ENCODE measurements around the gene TMEM134. TPM values are rescaled to one million over a fixed set of nuclear protein-coding genes. Genes with fewer than 3 reads are reported as not detected.

The TMEM134 gene
- total and polyA plus RNA-seq, 10 of the 15 experiments (the other 5 are each of a cell fraction or from before 2014, with no cell fraction given): 1.6 to 93.8 (median 27.8) TPM

DNA sequence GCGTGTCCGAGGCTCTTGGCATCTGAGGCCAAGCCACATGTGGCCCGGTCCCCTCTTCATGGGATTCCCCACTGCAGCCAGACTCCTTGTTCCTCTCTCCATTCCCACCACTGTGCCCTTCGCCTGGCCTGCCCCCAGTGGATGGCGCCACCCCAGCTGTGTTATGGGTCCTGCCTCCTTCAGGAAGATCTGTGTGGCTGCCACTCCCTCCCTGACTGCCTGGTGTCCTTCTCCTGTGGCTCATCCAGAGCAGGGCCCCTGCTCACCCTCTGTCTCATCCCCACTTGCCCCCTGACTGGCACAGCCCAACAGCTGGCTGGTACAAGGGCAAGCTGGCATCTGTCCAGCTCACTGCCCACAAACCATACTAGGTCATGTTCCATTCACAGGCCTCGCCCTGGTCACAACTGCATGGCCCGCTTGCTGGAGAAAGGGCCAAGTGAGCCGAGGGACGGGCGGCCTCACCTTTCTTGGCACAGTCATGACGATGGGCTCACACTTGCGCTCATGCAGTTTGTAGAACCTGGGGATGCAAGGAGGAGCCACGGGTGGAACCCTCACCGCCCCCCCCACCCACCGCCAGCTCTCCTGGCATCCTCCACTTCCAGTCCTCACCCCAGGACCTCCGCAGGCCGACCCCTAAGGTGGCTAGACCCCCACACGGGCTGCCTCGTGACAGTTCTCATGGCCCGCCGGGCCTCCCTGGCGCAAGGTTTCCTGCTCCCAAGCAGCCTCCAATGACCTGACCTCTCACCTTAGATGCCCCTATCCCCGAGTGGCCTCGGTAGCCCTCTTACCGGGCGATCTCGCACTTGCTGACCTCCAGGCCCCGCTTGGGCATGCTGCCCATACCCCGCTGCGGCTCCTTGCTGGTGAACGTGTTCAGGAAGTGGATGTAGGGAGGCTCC lies 29.5 kb downstream of the TMEM134 start:
- in situ Hi-C loops (cut with MboI): no loop called here
- H3K4me3 ChIP-seq: peak overlapping the region; percentile 90
- ATAC-seq: no peak
- TF ChIP-seq HDGF (IDR thresholded peaks at IDR 0.05) (0 out of 2 replicates have a peak, but pooled peaks have one; percentile 65), GATAD2B (conservative IDR thresholded peaks at IDR 0.05; ENCODE audit: low read depth) (no peak), SUZ12 (IDR thresholded peaks at IDR 0.05; ENCODE audit: unreplicated experiment) (no peak), SMC3 (IDR thresholded peaks at IDR 0.05; ENCODE audit: borderline replicate concordance, low read length) (0 out of 2 replicates have a peak, but pooled peaks have one; percentile 3), SMAD5 (IDR thresholded peaks at IDR 0.05; ENCODE audit: low read depth) (no peak), SPI1 (IDR thresholded peaks at IDR 0.05; ENCODE audit: borderline replicate concordance, insufficient read depth, low read depth, low read length) (no peak), RAD51 (IDR thresholded peaks at IDR 0.05) (no peak), GABPA (IDR thresholded peaks at IDR 0.05; ENCODE audit: low read depth) (no peak), RFX5 (IDR thresholded peaks at IDR 0.05; ENCODE audit: low read depth, low read length) (no peak), YY1 (IDR thresholded peaks at IDR 0.05; ENCODE audit: low read depth, low read length) (no peak), IKZF2 (IDR thresholded peaks at IDR 0.05) (peak in 1 of 2 experiments; percentile 45; a peak in 3 of 4 replicates), LARP7 (IDR thresholded peaks at IDR 0.05) (no peak), SMARCA5 (IDR thresholded peaks at IDR 0.05) (0 out of 2 replicates have a peak, but pooled peaks have one; percentile 21)
- TF ChIP-seq, protein P1, sequence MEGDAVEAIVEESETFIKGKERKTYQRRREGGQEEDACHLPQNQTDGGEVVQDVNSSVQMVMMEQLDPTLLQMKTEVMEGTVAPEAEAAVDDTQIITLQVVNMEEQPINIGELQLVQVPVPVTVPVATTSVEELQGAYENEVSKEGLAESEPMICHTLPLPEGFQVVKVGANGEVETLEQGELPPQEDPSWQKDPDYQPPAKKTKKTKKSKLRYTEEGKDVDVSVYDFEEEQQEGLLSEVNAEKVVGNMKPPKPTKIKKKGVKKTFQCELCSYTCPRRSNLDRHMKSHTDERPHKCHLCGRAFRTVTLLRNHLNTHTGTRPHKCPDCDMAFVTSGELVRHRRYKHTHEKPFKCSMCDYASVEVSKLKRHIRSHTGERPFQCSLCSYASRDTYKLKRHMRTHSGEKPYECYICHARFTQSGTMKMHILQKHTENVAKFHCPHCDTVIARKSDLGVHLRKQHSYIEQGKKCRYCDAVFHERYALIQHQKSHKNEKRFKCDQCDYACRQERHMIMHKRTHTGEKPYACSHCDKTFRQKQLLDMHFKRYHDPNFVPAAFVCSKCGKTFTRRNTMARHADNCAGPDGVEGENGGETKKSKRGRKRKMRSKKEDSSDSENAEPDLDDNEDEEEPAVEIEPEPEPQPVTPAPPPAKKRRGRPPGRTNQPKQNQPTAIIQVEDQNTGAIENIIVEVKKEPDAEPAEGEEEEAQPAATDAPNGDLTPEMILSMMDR (IDR thresholded peaks at IDR 0.05 in 2 of 3, conservative IDR thresholded peaks at IDR 0.05 in 1 of 3; ENCODE audit: control insufficient read depth in 2 of 3, extremely low read depth in 1 of 3, insufficient read depth in 1 of 3, low read depth in 3 of 3, low read length in 3 of 3): peak; percentile 23 to 49 (median 24); a peak in 4 of 6 replicates
- TF ChIP-seq, protein P2, sequence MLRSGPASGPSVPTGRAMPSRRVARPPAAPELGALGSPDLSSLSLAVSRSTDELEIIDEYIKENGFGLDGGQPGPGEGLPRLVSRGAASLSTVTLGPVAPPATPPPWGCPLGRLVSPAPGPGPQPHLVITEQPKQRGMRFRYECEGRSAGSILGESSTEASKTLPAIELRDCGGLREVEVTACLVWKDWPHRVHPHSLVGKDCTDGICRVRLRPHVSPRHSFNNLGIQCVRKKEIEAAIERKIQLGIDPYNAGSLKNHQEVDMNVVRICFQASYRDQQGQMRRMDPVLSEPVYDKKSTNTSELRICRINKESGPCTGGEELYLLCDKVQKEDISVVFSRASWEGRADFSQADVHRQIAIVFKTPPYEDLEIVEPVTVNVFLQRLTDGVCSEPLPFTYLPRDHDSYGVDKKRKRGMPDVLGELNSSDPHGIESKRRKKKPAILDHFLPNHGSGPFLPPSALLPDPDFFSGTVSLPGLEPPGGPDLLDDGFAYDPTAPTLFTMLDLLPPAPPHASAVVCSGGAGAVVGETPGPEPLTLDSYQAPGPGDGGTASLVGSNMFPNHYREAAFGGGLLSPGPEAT (IDR thresholded peaks at IDR 0.05; ENCODE audit: low read depth): 0 out of 2 replicates have a peak, but pooled peaks have one; percentile 18

More for the DNA sequence above, 29.5 kb downstream of the TMEM134 start:
- no peak overlapping the region for H2AFZ ChIP-seq (ENCODE audit: control insufficient read depth, low read depth, low read length)
- WGBS (ENCODE audit: insufficient coverage, insufficient replicate concordance, low lambda C conversion rate, missing lambda C conversion rate): 61% methylated on average over 31 of the region's 31 CpGs
- FAIRE-seq (peak; percentile 71), DNase-seq (ENCODE audit: low read depth, low spot score) (no peak)
- H3K9ac ChIP-seq (ENCODE audit: control insufficient read depth, insufficient read depth, low read length): peak overlapping the region; percentile 99
- CTCF ChIA-PET: interaction anchor here (0.7 to 4.3 kb wide), 9 partner anchors 12 to 135 kb away, joined by 3 to 53 read pairs (median 3); partner anchors contain the start of genes PPP1CA, TBC1D10C and TMEM134
- H3K79me2 ChIP-seq (ENCODE audit: control insufficient read depth, insufficient read depth, low read length): peaks cover 47% of the 10 kb centered on the region
- POLR2A ChIA-PET: interaction anchor here (0.7 to 4.7 kb wide), 10 partner anchors 11 to 59 kb away, joined by 3 to 95 read pairs (median 15); partner anchors contain the start of genes PPP1CA, RPS6KB2, TBC1D10C and TMEM134
- H3K27ac ChIP-seq (ENCODE audit: control insufficient read depth, insufficient read depth): peak overlapping the region; percentile 99
- no peaks in the 10 kb centered on the region for H3K27me3 ChIP-seq (replicated peaks in 1 of 2; ENCODE audit: control insufficient read depth in 2 of 2, insufficient read depth in 2 of 2, low read length in 1 of 2)
- H3K4me2 ChIP-seq (ENCODE audit: control insufficient read depth, insufficient read depth): peak overlapping the region; percentile 86
- peaks cover 0 to 14% of the 10 kb centered on the region in 2 experiments; a peak in 3 of 4 replicates for H3K36me3 ChIP-seq (ENCODE audit: control insufficient read depth in 2 of 2, insufficient read depth in 2 of 2, low read length in 1 of 2)
- no TSS peak for BruUV-seq (replicated peaks)
- no peaks in the 10 kb centered on the region for H4K20me1 ChIP-seq (ENCODE audit: control insufficient read depth, insufficient read depth)
- H3K9me3 ChIP-seq (replicated peaks; ENCODE audit: control insufficient read depth, insufficient read depth, low read length): no peaks in the 10 kb centered on the region
- H3K4me1 ChIP-seq (ENCODE audit: control insufficient read depth, insufficient read depth, low read length): peaks cover 29% of the 10 kb centered on the region
- intact Hi-C loops (cut with micrococcal nuclease; ENCODE audit: unreplicated experiment): loop anchor here (5.0 kb wide), 1 partner anchor 37 kb away; the partner anchor contains the start of genes PPP1CA and TBC1D10C
- SMC1A ChIA-PET (ENCODE audit: uncharacterized antibody, unreplicated experiment): interaction anchor here (1.8 to 4.2 kb wide), 6 partner anchors 12 to 46 kb away, joined by 10 to 46 read pairs (median 26); partner anchors contain the start of genes AIP, PPP1CA, RPS6KB2 and TBC1D10C
- RAD21 ChIA-PET (ENCODE audit: unreplicated experiment): interaction anchor here (0.9 to 7.2 kb wide), 7 partner anchors 20 to 86 kb away, joined by 3 to 112 read pairs (median 6); partner anchors contain the start of genes AIP, CLCF1, POLD4 and PPP1CA

Measured in GM12878 (cell line).